ENCODE measurements around the gene LMF1.

The LMF1 gene

GRCh38 chr16:848510-849253 is 122.1 kb downstream of the LMF1 start:
- Histone ChIP-seq H3K4me1 (no peaks in the 10 kb centered on the region), H3K9ac (no peak overlapping the region), H3K27me3 (ENCODE audit: control insufficient read depth, insufficient read depth, low read length) (no peaks in the 10 kb centered on the region), H3K4me3 (ENCODE audit: low read depth, low read length) (no peak overlapping the region), H3K79me2 (no peaks in the 10 kb centered on the region), H3K4me2 (ENCODE audit: low read length) (no peak overlapping the region), H3K9me3 (ENCODE audit: control insufficient read depth, low read length) (no peaks in the 10 kb centered on the region), H3K27ac (no peak overlapping the region), H3K36me3 (ENCODE audit: control insufficient read depth, insufficient read depth, low read length) (no peaks in the 10 kb centered on the region), H2AFZ (no peak overlapping the region)
- no peak for TF ChIP-seq CTCF (IDR thresholded peaks at IDR 0.05)

GRCh38 chr16:847681-848445 is 122.9 kb downstream of the LMF1 start:
- no peak overlapping the region for H3K4me2 ChIP-seq (ENCODE audit: low read length)
- no peak for TF ChIP-seq CTCF (IDR thresholded peaks at IDR 0.05)
- no peak overlapping the region for H3K9ac ChIP-seq
- H3K27me3 ChIP-seq (ENCODE audit: control insufficient read depth, insufficient read depth, low read length), result no peaks in the 10 kb centered on the region
- no peak overlapping the region for H2AFZ ChIP-seq
- H3K9me3 ChIP-seq (ENCODE audit: control insufficient read depth, low read length), result no peaks in the 10 kb centered on the region
- no peak overlapping the region for H3K27ac ChIP-seq
- H3K79me2 ChIP-seq, result no peaks in the 10 kb centered on the region
- no peak overlapping the region for H3K4me3 ChIP-seq (ENCODE audit: low read depth, low read length)
- no peaks in the 10 kb centered on the region for H3K36me3 ChIP-seq (ENCODE audit: control insufficient read depth, insufficient read depth, low read length)
- H3K4me1 ChIP-seq, result no peaks in the 10 kb centered on the region

GRCh38 chr16:847151-847550 is 123.6 kb downstream of the LMF1 start:
- TF ChIP-seq CTCF (IDR thresholded peaks at IDR 0.05), result no peak
- no peaks in the 10 kb centered on the region for H3K27me3 ChIP-seq (ENCODE audit: control insufficient read depth, insufficient read depth, low read length)
- H3K36me3 ChIP-seq (ENCODE audit: control insufficient read depth, insufficient read depth, low read length), result no peaks in the 10 kb centered on the region
- H2AFZ ChIP-seq, result no peak overlapping the region
- no peaks in the 10 kb centered on the region for H3K79me2 ChIP-seq
- no peaks in the 10 kb centered on the region for H3K4me1 ChIP-seq
- H3K4me3 ChIP-seq (ENCODE audit: low read depth, low read length), result no peak overlapping the region
- H3K27ac ChIP-seq, result no peak overlapping the region
- no peaks in the 10 kb centered on the region for H3K9me3 ChIP-seq (ENCODE audit: control insufficient read depth, low read length)
- H3K4me2 ChIP-seq (ENCODE audit: low read length), result no peak overlapping the region
- no peak overlapping the region for H3K9ac ChIP-seq

GRCh38 chr16:845351-845745 is 125.4 kb downstream of the LMF1 start:
- no peak overlapping the region for H3K9ac ChIP-seq
- TF ChIP-seq CTCF (IDR thresholded peaks at IDR 0.05), result no peak

More at GRCh38 chr16:845351-845745, 125.4 kb downstream of the LMF1 start:
- no peak overlapping the region for H3K27ac ChIP-seq
- H3K4me3 ChIP-seq (ENCODE audit: low read depth, low read length), result no peak overlapping the region
- no peaks in the 10 kb centered on the region for H3K27me3 ChIP-seq (ENCODE audit: control insufficient read depth, insufficient read depth, low read length)
- no peaks in the 10 kb centered on the region for H3K9me3 ChIP-seq (ENCODE audit: control insufficient read depth, low read length)
- no peak overlapping the region for H2AFZ ChIP-seq
- H3K4me2 ChIP-seq (ENCODE audit: low read length), result no peak overlapping the region
- no peaks in the 10 kb centered on the region for H3K36me3 ChIP-seq (ENCODE audit: control insufficient read depth, insufficient read depth, low read length)
- no peaks in the 10 kb centered on the region for H3K4me1 ChIP-seq
- no peaks in the 10 kb centered on the region for H3K79me2 ChIP-seq

All from parathyroid adenoma (tissue), 2 donors.